Measurements from ENCODE around the gene COA5. TPM values are rescaled to one million over a fixed set of nuclear protein-coding genes. Genes with fewer than 3 reads are reported as not detected.

COA5 gene
- total RNA-seq, 1 donor = 17.4 TPM

- Histone ChIP-seq H3K79me2 (ENCODE audit: insufficient read depth, low read length) (no peaks in the 10 kb centered on the region), H3K27me3 (ENCODE audit: insufficient read depth, low read length) (no peaks in the 10 kb centered on the region), H4K20me1 (ENCODE audit: insufficient read depth, low read length) (no peaks in the 10 kb centered on the region), H3K9me3 (ENCODE audit: low read depth, low read length) (no peaks in the 10 kb centered on the region), H3K4me2 (ENCODE audit: insufficient read depth, low read length) (no peak overlapping the region), H3K36me3 (ENCODE audit: insufficient read depth, low read length) (peaks cover 9% of the 10 kb centered on the region), H3K27ac (ENCODE audit: low read depth, low read length) (no peak overlapping the region), H3K4me1 (ENCODE audit: insufficient read depth, low read length) (no peaks in the 10 kb centered on the region), H2AFZ (ENCODE audit: low read length) (no peak overlapping the region), H3K4me3 (ENCODE audit: insufficient read depth, low read length) (no peak overlapping the region)
- peak; percentile 67 for DNase-seq (ENCODE audit: insufficient read length, low spot score, missing footprints)
- TF ChIP-seq CTCF (IDR thresholded peaks at IDR 0.05; ENCODE audit: extremely low read depth, low read depth, low read length) = no peak
Observed at GRCh38 chr2:98578231-98578630, 30.1 kb downstream of the COA5 start.

- DNase-seq (ENCODE audit: insufficient read length, low spot score, missing footprints) = peak; percentile 46
- no peaks in the 10 kb centered on the region for H3K4me1 ChIP-seq (ENCODE audit: insufficient read depth, low read length)
- H2AFZ ChIP-seq (ENCODE audit: low read length) = no peak overlapping the region
- H3K9me3 ChIP-seq (ENCODE audit: low read depth, low read length) = no peaks in the 10 kb centered on the region
- H3K36me3 ChIP-seq (ENCODE audit: insufficient read depth, low read length) = peaks cover 5% of the 10 kb centered on the region
- H3K79me2 ChIP-seq (ENCODE audit: insufficient read depth, low read length) = no peaks in the 10 kb centered on the region
- no peak overlapping the region for H3K27ac ChIP-seq (ENCODE audit: low read depth, low read length)
- no peak overlapping the region for H3K4me2 ChIP-seq (ENCODE audit: insufficient read depth, low read length)
- H4K20me1 ChIP-seq (ENCODE audit: insufficient read depth, low read length) = no peaks in the 10 kb centered on the region
- TF ChIP-seq CTCF (IDR thresholded peaks at IDR 0.05; ENCODE audit: extremely low read depth, low read depth, low read length) = no peak
- no peak overlapping the region for H3K4me3 ChIP-seq (ENCODE audit: insufficient read depth, low read length)
- H3K27me3 ChIP-seq (ENCODE audit: insufficient read depth, low read length) = no peaks in the 10 kb centered on the region
Observed at GRCh38 chr2:98577313-98577712, 31.0 kb downstream of the COA5 start.

- Histone ChIP-seq H4K20me1 (ENCODE audit: insufficient read depth, low read length) (no peaks in the 10 kb centered on the region), H3K36me3 (ENCODE audit: insufficient read depth, low read length) (peaks cover 5% of the 10 kb centered on the region), H3K27ac (ENCODE audit: low read depth, low read length) (no peak overlapping the region), H3K79me2 (ENCODE audit: insufficient read depth, low read length) (no peaks in the 10 kb centered on the region), H3K27me3 (ENCODE audit: insufficient read depth, low read length) (no peaks in the 10 kb centered on the region), H3K9me3 (ENCODE audit: low read depth, low read length) (no peaks in the 10 kb centered on the region), H2AFZ (ENCODE audit: low read length) (no peak overlapping the region), H3K4me2 (ENCODE audit: insufficient read depth, low read length) (no peak overlapping the region), H3K4me1 (ENCODE audit: insufficient read depth, low read length) (no peaks in the 10 kb centered on the region), H3K4me3 (ENCODE audit: insufficient read depth, low read length) (no peak overlapping the region)
- no peak for TF ChIP-seq CTCF (IDR thresholded peaks at IDR 0.05; ENCODE audit: extremely low read depth, low read depth, low read length)
- peak; percentile 45 for DNase-seq (ENCODE audit: insufficient read length, low spot score, missing footprints)
Observed at GRCh38 chr2:98576666-98577312, 31.5 kb downstream of the COA5 start.

GRCh38 chr2:98573426-98573825 lies 34.9 kb downstream of the COA5 start:
- H3K4me2 ChIP-seq (ENCODE audit: insufficient read depth, low read length) = no peak overlapping the region
- no peak overlapping the region for H3K4me3 ChIP-seq (ENCODE audit: insufficient read depth, low read length)
- no peak overlapping the region for H3K27ac ChIP-seq (ENCODE audit: low read depth, low read length)
- no peak for DNase-seq (ENCODE audit: insufficient read length, low spot score, missing footprints)
- no peak overlapping the region for H2AFZ ChIP-seq (ENCODE audit: low read length)
- no peaks in the 10 kb centered on the region for H3K9me3 ChIP-seq (ENCODE audit: low read depth, low read length)
- no peaks in the 10 kb centered on the region for H3K79me2 ChIP-seq (ENCODE audit: insufficient read depth, low read length)
- H4K20me1 ChIP-seq (ENCODE audit: insufficient read depth, low read length) = no peaks in the 10 kb centered on the region
- H3K36me3 ChIP-seq (ENCODE audit: insufficient read depth, low read length) = peaks cover 5% of the 10 kb centered on the region
- H3K4me1 ChIP-seq (ENCODE audit: insufficient read depth, low read length) = peaks cover 3% of the 10 kb centered on the region
- TF ChIP-seq CTCF (IDR thresholded peaks at IDR 0.05; ENCODE audit: extremely low read depth, low read depth, low read length) = no peak
- no peaks in the 10 kb centered on the region for H3K27me3 ChIP-seq (ENCODE audit: insufficient read depth, low read length)

All from osteoblast (primary cell).